A673 (cell line): ENCODE measurements around the gene DRC7. TPM values are rescaled to one million over a fixed set of nuclear protein-coding genes. Genes with fewer than 3 reads are reported as not detected.
"Not testable (repeated sequence)": the region's sequence is repeated elsewhere in the genome, so short reads cannot be mapped to it uniquely, and the experiment has no call there.

Experiments used
- BruUV-seq: library from RNA; stranded (reverse); fragments of 400-500 nt; replicated peaks from 2 replicates; lab custom pipeline; 2021; lab: Mats Ljungman, UMichigan
- CTCF ChIA-PET: fragments of 300-600 bp; sonication (Branson Sonifier 250); formaldehyde crosslinking; loops from one replicate; lab custom pipeline; 2022; ENCODE audit warnings: antibody characterized with exemption; lab: Charles Lee
- POLR2A ChIA-PET: fragments of 300-600 bp; sonication (Branson Sonifier 250); formaldehyde crosslinking; loops from one replicate; lab custom pipeline; 2022; ENCODE audit warnings: antibody characterized with exemption; ENCODE audit not compliant: low non-redundant PET; lab: Charles Lee
- DNase-seq: peaks from one replicate; pipeline ENCODE4 v3.0.0-alpha.2; 2015; ENCODE audit warnings: low spot score
- H3K27ac ChIP-seq: fragments of 200-600 bp; sonication (generic); 2 replicates; pipeline ENCODE4 v1.5.1; 2016; ENCODE audit warnings: mixed run types, low read depth, mild to moderate bottlenecking, mixed read lengths, antibody characterized with exemption, low read length; ENCODE audit not compliant: poor library complexity, severe bottlenecking
- H3K27me3 ChIP-seq: fragments of 200-600 bp; sonication (generic); replicated peaks from 2 replicates; pipeline ENCODE4 v1.6.1; 2017; ENCODE audit warnings: mixed run types, low read depth, mild to moderate bottlenecking, mixed read lengths, antibody characterized with exemption, low read length; ENCODE audit not compliant: insufficient read depth, poor library complexity
- H3K36me3 ChIP-seq: fragments of 200-600 bp; sonication (generic); 2 replicates; pipeline ENCODE4 v1.6.1; 2016; ENCODE audit warnings: mixed run types, mild to moderate bottlenecking, mixed read lengths, antibody characterized with exemption, low read length; ENCODE audit not compliant: insufficient read depth, poor library complexity, severe bottlenecking
- H3K4me1 ChIP-seq: fragments of 200-600 bp; sonication (generic); 2 replicates; pipeline ENCODE4 v1.6.1; 2017; ENCODE audit warnings: mixed run types, mild to moderate bottlenecking, mixed read lengths, antibody characterized with exemption, low read length; ENCODE audit not compliant: insufficient read depth, poor library complexity, severe bottlenecking
- H3K4me3 ChIP-seq: fragments of 200-600 bp; sonication (generic); 2 replicates; pipeline ENCODE4 v1.5.1; 2016; ENCODE audit warnings: low read depth, mixed run types, mild to moderate bottlenecking, mixed read lengths, low read length; ENCODE audit not compliant: poor library complexity, severe bottlenecking
- H3K9me3 ChIP-seq: fragments of 200-600 bp; sonication (generic); 2 replicates; pipeline ENCODE4 v1.6.1; 2016; ENCODE audit warnings: mixed run types, low read depth, mild to moderate bottlenecking, mixed read lengths, antibody characterized with exemption, low read length; ENCODE audit not compliant: poor library complexity, severe bottlenecking
- EZH2 ChIP-seq: fragments of 200-600 bp; sonication (generic); IDR thresholded peaks from 2 replicates; pipeline ENCODE4 v1.6.1; 2017; ENCODE audit warnings: borderline replicate concordance, low read depth, mild to moderate bottlenecking, mixed read lengths, antibody characterized with exemption, low read length; ENCODE audit not compliant: poor library complexity, severe bottlenecking
- intact Hi-C: fragments of 100-400 bp; cut with micrococcal nuclease; formaldehyde crosslinking; loops from one replicate; pipeline ENCODE4 v1.10.0; 2022; ENCODE audit not compliant: unreplicated experiment
- total RNA-seq: library from RNA; stranded (reverse); gene quantifications from 2 replicates; pipeline ENCODE4 v1.2.3, GENCODE V29; 2021
- TF ChIP-seq, protein P1 (sequence below): fragments of 300-800, 200-600 bp; sonication (generic); conservative IDR thresholded peaks from 2 replicates; pipeline ENCODE4 v1.5.1; 2017; ENCODE audit warnings: low read depth, mild to moderate bottlenecking, antibody characterized with exemption, low read length, moderate library complexity, mixed read lengths

DRC7 gene
- total RNA-seq, 1 experiment from 2014 or later: not detected

DNA sequence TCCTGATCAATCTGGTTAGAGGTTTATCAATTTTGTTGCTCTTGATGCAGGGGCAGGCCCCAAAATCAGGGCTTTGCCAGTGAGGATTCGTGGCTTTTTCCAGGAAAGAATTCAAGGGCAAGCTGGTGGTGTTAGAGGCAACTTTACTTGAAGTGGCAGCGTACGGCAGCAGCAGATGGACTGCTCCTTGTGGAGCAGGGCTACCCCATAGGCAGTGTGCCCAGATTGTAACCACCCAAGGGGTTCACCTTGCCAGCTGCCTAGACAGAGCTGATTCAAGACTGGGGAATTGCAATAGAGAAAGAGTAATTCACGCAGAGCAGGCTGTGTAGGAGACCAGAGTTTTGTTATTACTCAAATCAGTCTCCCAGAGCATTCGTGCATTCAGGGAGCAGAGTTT is 16.7 kb downstream of the DRC7 start:
- no peak overlapping the region for H3K4me3 ChIP-seq
- ChIA-PET POLR2A (no interaction called here), CTCF (no interaction called here)
- H3K36me3 ChIP-seq: no peaks in the 10 kb centered on the region
- BruUV-seq: no TSS peak
- no peaks in the 10 kb centered on the region for H3K4me1 ChIP-seq
- TF ChIP-seq, protein P1, sequence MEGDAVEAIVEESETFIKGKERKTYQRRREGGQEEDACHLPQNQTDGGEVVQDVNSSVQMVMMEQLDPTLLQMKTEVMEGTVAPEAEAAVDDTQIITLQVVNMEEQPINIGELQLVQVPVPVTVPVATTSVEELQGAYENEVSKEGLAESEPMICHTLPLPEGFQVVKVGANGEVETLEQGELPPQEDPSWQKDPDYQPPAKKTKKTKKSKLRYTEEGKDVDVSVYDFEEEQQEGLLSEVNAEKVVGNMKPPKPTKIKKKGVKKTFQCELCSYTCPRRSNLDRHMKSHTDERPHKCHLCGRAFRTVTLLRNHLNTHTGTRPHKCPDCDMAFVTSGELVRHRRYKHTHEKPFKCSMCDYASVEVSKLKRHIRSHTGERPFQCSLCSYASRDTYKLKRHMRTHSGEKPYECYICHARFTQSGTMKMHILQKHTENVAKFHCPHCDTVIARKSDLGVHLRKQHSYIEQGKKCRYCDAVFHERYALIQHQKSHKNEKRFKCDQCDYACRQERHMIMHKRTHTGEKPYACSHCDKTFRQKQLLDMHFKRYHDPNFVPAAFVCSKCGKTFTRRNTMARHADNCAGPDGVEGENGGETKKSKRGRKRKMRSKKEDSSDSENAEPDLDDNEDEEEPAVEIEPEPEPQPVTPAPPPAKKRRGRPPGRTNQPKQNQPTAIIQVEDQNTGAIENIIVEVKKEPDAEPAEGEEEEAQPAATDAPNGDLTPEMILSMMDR: no peak
- no peak for TF ChIP-seq EZH2
- H3K9me3 ChIP-seq: no peaks in the 10 kb centered on the region
- H3K27me3 ChIP-seq: no peaks in the 10 kb centered on the region
- H3K27ac ChIP-seq: no peak overlapping the region
- DNase-seq: no peak
- intact Hi-C loops: no loop called here

DNA sequence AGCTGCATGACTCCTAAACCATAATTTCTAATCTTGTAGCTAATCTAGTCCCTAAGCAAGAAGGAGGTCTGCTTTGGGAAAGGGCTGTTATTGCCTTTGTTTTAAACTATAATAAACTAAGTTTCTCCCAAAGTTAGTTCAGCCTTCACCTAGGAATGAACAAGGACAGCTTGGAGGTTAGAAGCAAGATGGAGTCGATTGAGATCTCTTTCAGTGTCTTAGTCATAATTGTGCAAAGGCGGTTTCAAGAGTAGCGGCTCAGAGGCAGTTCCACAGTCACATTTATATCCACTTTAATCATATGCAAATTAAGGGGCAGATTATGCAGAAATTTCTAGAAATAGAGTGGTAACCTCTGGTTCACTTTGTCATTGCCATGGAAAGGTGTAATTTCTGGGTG is 17.4 kb downstream of the DRC7 start:
- DNase-seq: no peak
- intact Hi-C loops: no loop called here
- ChIA-PET POLR2A (no interaction called here), CTCF (no interaction called here)
- H3K36me3 ChIP-seq: no peaks in the 10 kb centered on the region
- no peaks in the 10 kb centered on the region for H3K9me3 ChIP-seq
- BruUV-seq: no TSS peak
- no peak for TF ChIP-seq EZH2
- TF ChIP-seq, protein P1: no peak
- no peak overlapping the region for H3K4me3 ChIP-seq
- H3K27me3 ChIP-seq: no peaks in the 10 kb centered on the region
- H3K27ac ChIP-seq: no peak overlapping the region
- H3K4me1 ChIP-seq: no peaks in the 10 kb centered on the region

DNA sequence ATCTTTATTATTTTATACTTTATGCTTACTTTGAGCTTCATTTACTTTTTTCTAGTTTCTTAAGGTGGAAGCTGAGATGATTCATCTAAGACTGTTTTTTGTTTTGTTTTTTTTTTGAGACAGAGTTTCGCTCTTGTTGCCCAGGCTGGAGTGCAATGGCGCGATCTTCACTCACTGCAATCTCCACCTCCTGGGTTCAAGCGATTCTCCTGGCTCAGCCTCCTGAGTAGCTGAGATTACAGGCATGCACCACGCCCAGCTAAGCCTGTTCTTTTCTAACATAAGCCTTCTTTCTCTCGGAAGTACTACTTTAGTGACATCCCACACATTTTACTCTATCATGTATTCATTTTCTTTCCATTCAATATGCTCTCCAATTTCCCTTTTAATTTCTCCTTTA is 18.0 kb downstream of the DRC7 start:
- H3K27ac ChIP-seq, H3K27me3 ChIP-seq, DNase-seq, intact Hi-C loops, H3K9me3 ChIP-seq, CTCF ChIA-PET, H3K36me3 ChIP-seq, BruUV-seq, H3K4me3 ChIP-seq, POLR2A ChIA-PET, H3K4me1 ChIP-seq: not testable (repeated sequence)

DNA sequence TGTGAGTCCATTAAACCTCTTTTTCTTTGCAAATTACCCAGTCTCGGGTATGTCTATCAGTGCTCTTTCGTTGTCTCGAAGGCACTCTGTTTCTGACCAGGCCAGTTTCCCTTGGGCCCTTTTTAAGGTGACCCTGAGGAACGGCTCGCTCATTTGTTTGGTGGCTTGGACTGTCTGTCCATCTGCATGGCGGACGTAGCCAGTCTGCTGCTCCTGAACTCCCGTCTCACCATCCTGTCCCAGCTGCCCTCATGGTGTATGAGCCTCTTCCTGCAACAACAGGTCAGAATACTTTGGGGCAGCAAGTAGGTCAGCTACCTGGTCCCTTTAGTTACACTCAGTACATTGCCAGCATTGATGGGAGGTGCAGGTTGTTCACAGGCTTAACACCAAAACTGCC is 19.0 kb downstream of the DRC7 start:
- Histone ChIP-seq H3K27me3 (no peaks in the 10 kb centered on the region), H3K9me3 (no peaks in the 10 kb centered on the region), H3K4me1 (no peaks in the 10 kb centered on the region), H3K36me3 (no peaks in the 10 kb centered on the region), H3K4me3 (no peak overlapping the region), H3K27ac (no peak overlapping the region)
- no peak for DNase-seq
- no TSS peak for BruUV-seq
- POLR2A ChIA-PET: no interaction called here
- intact Hi-C loops: no loop called here
- TF ChIP-seq EZH2: no peak
- TF ChIP-seq, protein P1: no peak
- CTCF ChIA-PET: no interaction called here
